Hematopoietic multipotent progenitor cell treated with erythropoietin and hydrocortisone succinate and interleukin-3 and kit ligand, for 4 days (in vitro differentiated cells): ENCODE results near the gene ZCCHC7.
A peak's percentile ranks its signal among the peaks of the same experiment; 100 is the strongest.

Experiments
- DNase-seq: peaks from one replicate; pipeline ENCODE4 v3.0.0-alpha.2; 2015

ZCCHC7 gene

DNA sequence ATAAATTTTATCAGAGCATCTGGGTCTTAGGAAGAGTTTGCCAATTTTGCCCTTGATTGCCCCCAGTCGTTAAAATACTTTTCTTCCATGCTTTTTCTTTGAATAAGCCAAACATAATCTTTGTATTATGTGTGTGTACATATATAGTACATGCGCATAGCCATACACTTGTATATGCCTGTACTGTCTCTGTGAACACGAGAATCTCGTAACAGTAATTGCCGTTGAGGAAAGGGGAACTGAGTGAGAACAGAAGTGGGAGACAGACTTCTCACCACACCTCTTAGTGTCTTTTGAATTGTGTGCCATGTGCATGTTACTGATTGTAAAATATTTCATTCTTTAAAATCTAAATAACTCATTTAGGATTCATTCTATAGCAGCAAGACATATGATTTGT is 222.5 kb downstream of the ZCCHC7 start:
- DNase-seq = no peak

DNA sequence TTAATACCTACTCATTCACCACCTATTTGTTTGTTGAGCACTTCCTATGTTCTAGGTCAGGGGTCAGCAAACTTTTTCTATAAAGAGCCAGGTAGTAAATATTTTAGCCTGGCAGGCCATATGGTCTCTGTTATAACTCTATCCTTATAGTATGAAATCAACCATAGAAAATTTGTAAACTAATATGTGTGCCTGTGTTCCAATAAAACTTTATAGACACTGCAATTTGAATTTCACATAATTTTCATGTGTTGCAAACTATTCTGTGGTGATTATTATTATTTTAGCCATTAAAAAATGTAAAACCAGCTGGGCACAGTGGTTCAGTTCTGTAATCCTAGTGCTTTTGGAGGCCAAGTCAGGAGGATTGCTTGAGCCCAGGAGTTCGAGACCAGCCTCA is 223.3 kb downstream of the ZCCHC7 start:
- no peak for DNase-seq

GRCh38 chr9:37345038-37345437 is 224.7 kb downstream of the ZCCHC7 start:
- DNase-seq = no peak

- no peak for DNase-seq
These were observed 228.5 kb downstream of the ZCCHC7 start for GRCh38 chr9:37348917-37349316.

GRCh38 chr9:37350486-37351190 is 230.3 kb downstream of the ZCCHC7 start:
- DNase-seq = no peak

GRCh38 chr9:37353791-37354190 is 233.4 kb downstream of the ZCCHC7 start:
- DNase-seq = no peak

GRCh38 chr9:37362430-37362829 is 242.1 kb downstream of the ZCCHC7 start:
- no peak for DNase-seq

DNA sequence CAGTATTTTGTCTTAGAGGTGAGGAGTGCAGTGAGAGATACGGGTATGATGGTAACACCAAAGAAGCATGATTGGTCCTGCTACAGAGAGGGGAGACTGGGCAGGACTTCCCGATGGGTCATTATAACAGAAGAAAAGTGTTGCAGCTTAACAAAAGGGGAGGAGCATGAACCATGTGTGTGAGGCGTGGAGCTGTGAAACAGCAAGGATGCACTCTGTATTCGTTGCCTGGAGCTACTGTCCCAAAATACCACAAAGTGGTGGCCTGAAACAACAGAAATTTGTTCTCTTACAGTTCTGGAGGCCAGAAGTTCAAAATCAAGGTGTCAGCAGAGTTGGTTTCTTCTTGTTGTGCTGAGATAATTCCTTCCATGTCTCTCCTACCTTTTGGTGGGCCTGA is 242.8 kb downstream of the ZCCHC7 start:
- no peak for DNase-seq

DNA sequence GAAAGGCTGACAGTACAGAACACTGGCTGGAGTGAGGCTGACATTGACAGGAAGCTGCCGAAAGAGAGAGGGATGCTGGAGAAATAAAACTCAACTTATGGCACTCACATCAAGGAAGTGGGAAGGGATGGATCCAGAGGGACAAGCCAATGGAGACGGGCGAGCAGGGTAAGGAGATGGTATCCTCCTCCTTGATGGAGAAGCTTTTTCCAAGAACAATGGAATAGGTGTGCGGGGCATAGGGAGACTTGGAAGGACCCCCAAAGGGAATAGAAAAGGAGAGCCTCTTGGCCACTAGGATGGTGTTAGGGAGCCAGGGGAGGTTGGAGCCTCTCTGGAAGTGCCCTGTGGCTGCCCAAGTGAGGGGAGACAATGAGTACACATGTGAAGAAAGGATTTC is 243.8 kb downstream of the ZCCHC7 start:
- no peak for DNase-seq

DNA sequence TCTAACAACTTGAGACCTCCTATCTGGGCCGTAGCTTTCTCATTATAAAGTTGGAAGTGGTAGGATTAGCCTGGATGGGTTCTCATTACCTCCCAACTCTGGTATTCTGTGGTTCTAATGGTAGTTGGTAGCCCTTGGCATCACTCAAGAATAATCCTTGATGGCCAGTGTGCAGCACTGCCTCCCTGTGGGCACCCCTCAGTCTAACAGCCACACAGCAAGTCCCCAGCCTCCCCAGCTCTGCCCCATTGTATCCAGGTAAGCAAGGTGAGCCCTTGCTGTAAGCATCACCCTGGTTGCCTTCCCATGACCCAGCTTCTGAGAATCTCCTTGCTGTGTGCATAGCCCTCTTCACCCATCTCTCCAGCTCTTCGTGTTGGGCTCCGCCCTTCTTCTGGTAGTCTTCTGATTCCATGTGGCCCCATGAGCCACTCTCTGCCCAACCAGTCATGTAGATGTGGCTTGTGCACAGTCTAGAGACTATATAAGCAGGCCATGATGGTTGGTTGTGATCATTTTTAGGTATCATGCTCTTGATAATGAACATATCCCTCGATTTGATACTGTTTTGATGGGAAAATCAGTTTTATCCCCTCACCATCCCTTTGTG is 244.5 kb downstream of the ZCCHC7 start:
- peak; percentile 20 for DNase-seq

DNA sequence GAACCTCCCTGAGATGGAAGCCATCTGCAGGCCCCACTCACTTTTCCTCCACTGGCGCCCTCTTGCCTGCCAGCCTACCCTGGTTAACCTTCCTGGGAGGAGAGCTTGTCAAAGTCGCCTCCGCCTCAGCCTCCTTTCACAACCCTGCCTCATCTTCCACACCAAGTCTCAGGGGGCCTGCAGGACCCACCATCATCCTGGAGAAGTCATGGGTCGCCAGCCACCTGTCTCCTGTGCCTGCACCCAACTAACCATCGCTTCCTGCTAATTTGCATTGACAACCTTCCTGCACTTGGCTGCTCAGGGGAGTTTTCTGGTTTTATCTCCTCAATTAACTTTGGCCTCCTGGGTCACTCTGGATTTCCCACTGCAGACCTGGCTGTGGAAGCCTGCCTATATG is 249.3 kb downstream of the ZCCHC7 start:
- no peak for DNase-seq

- DNase-seq = no peak
These were observed 249.9 kb downstream of the ZCCHC7 start for GRCh38 chr9:37370282-37370681.

DNA sequence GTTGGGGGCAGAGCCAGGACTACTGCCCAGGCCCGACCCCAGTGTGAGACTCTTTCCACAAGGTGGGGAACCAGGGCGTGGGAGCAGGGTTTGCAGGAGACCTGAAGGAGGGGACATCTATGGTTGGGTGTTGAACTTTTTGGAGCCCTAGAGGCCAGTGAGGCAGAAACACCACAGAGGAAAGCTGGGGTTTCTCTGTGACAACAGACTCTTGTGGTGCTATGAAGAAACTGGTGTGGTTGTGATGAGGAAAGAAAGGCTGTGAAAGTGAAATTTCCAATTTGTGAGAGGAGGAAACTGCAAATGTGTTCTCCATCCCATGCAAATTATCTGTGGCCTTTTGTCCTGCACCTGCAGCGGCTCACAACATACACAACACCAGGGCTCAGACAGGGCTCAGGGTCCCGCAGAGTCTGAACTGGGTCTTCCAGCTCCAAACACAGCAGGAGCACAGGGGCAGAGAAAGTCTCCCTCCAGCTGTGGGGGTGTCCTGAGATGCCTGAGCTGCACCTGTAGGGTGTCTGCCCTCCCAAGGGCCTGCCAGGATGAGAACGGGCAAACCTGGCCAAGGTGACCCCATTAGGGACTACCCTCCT is 250.7 kb downstream of the ZCCHC7 start:
- peak; percentile 15 for DNase-seq

GRCh38 chr9:37371565-37372464 is 251.4 kb downstream of the ZCCHC7 start:
- DNase-seq = peak; percentile 26

- no peak for DNase-seq
These were observed 252.5 kb downstream of the ZCCHC7 start for GRCh38 chr9:37372839-37373238.

DNA sequence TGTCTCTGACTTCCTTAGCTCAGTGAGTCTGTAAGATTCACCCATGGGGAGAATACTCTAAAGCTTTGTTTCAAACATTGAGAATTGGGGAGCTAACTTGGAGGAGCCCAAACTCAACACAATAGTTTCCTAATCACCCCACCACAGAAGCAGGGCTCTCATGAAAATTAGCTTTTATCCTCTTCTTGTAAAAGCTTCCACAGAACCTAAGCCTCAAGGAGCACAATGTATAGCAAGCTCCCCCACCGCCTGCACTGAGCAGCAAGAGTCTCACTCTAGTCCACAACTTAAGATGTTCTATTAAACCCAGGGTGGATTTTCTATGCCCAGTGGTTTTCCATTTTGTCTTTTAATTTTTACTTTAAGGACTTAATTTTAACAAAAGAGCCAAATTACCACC is 253.2 kb downstream of the ZCCHC7 start:
- DNase-seq = no peak

- DNase-seq = no peak
These were observed 254.5 kb downstream of the ZCCHC7 start for GRCh38 chr9:37374892-37375291.

DNA sequence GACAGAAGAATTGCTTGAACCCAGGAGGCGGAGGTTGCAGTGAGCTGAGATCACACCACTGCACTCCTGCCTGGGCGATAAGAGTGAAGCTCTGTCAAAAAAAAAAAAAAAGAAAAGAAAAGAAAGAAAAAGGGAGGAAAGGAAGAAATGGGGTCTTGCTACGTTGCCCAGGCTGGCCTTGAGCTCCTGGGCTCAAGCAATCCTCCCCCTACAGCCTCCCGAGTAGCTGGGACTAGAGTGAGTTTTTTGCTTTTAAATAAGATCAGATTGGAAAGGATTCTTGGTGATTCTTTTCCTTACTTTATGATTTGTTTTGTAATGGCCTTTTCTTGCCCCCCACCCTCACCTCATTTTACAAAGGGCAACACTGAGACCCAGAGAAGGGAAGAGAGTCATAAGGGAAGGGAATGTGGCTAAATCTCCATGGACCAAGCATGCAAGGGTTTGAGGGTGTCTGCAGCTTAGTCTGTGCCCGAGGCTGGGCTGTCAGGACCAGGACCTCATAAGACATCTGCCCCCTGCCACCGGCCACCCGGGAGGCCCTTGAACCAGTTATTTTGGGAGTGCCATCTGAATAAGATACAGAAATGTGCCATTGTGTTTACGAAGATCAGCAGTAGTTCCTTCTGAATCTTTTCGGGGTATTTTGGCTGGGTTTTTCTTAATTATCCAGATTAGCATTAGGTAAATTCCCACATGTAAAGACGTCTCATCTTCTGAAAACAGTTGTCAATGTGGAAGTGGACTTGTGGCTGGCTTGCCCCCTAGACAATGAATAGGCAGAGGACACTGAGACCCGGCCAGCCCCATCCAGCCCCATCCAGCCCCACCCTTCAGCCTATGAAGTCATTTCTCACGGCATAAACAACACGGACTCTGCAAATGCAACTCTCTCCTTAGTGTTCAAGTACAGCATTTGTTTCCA is 257.6 kb downstream of the ZCCHC7 start:
- no peak for DNase-seq

- no peak for DNase-seq
These were observed 258.2 kb downstream of the ZCCHC7 start for GRCh38 chr9:37378613-37379004.

DNA sequence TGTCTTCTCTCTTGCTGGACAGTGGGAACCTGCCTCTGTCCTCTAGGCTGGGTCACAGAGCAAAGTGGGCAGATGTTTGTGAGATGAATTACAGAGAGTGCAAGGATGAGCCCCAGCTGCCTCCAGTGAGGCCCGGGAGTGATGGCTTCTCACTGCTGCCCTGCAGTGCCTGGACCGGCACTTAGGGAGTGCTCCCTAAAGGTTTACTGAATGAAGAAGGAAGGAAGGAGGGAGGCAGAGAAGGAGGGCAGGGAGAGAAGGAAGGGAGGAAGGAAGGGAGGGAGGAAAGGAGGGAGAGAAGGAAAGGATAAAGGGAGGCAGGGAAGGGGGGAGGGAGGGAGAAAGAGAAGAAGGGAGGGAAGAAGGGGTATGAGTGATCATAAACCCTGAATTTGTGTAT is 259.5 kb downstream of the ZCCHC7 start:
- DNase-seq = no peak

- no peak for DNase-seq
These were observed 260.2 kb downstream of the ZCCHC7 start for GRCh38 chr9:37380570-37380969.

DNA sequence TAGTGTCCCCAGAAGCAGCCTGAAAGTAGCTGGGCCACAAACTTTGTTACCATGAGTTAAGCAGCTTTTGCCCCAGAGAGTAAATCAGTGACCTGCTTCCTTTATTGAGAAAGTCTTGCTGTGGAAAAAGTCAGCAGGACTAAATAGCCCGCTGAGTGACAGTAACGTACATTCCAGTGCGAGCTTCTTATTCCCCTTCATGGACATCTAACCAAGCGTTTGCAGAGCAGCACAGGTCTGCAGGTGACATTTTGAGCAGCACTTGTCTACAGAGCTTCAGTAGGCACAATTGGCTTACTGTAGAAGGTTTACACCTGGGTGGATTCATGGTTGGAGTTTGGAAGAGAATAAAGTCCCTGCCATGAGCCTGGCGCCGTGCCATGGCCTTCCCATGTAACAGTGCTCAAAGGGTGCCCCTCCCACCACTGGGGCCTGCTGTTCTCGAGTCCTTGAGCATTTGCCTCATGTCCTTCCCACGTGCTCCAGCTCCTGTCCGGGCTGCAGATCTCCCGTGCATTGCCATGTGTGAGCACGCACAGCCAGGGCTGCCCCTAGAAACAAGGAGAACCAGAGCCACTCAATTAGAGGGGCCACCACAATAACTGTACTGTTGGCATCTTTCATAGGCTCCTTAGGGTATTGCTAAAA is 260.8 kb downstream of the ZCCHC7 start:
- DNase-seq = no peak
